Measurements from ENCODE around the gene SIRT3. TPM values are rescaled to one million over a fixed set of nuclear protein-coding genes. Genes with fewer than 3 reads are reported as not detected.

SIRT3 gene
- total RNA-seq, 4 donors from 2014 or later = 12.7 to 24.1 (median 17.3) TPM

DNA sequence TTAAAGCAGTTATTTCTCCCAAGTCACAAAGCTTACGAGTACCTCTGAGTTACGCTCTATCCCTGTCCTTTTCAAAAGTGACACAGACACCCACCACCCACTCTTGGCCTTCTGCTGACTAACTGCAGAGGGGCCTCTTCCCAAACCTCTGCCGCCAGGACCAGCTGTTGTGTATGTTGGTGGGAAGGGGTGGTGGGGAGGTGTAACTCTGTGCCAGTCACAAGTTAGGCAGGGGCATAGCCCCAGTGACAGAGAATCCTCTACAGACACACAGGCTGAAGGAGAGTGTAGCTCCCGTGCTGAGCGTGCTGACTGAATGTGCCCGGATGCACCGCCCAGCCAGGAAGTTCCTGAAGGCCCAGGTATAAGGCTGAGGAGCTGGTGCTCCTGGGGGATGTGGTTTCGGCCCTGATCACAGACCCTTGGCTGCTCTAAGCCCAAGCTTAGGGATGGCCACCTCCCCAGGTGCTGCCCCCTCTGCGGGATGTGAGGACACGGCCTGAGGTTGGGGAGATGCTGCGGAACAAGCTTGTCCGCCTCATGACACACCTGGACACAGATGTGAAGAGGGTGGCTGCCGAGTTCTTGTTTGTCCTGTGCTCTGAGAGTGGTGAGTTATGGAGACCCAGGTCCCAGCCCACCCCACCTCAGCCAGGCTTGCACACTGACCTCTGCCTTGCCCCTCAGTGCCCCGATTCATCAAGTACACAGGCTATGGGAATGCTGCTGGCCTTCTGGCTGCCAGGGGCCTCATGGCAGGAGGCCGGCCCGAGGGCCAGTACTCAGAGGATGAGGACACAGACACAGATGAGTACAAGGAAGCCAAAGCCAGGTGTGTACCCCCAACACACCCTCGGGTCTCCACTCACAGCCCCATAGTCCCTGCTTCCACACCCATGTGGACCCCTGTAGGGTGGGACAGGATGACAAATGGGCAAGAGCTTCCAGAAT lies 23.7 kb downstream of the SIRT3 start:
- 90 to 96% methylated on average over 4 of the region's 17 CpGs for WGBS, 2 donors (ENCODE audit: low coverage in 1 of 2)
- H3K4me1 ChIP-seq = peaks cover 3 to 29% (median 18%) of the 10 kb centered on the region in 3 donors
- H3K27ac ChIP-seq = peak overlapping the region in 1 of 4 donors; percentile 97
- no peaks in the 10 kb centered on the region for H3K27me3 ChIP-seq
- no peak for ATAC-seq
- no peaks in the 10 kb centered on the region for H3K9me3 ChIP-seq
- no peak overlapping the region for H3K4me3 ChIP-seq
- peaks cover 0 to 75% of the 10 kb centered on the region in 2 donors for H3K36me3 ChIP-seq
- no peak for TF ChIP-seq POLR2A (IDR thresholded peaks at IDR 0.05)
- TF ChIP-seq EP300 (IDR thresholded peaks at IDR 0.05) = no peak
- no peak for TF ChIP-seq POLR2AphosphoS5 (IDR thresholded peaks at IDR 0.05)
- TF ChIP-seq, protein P1, sequence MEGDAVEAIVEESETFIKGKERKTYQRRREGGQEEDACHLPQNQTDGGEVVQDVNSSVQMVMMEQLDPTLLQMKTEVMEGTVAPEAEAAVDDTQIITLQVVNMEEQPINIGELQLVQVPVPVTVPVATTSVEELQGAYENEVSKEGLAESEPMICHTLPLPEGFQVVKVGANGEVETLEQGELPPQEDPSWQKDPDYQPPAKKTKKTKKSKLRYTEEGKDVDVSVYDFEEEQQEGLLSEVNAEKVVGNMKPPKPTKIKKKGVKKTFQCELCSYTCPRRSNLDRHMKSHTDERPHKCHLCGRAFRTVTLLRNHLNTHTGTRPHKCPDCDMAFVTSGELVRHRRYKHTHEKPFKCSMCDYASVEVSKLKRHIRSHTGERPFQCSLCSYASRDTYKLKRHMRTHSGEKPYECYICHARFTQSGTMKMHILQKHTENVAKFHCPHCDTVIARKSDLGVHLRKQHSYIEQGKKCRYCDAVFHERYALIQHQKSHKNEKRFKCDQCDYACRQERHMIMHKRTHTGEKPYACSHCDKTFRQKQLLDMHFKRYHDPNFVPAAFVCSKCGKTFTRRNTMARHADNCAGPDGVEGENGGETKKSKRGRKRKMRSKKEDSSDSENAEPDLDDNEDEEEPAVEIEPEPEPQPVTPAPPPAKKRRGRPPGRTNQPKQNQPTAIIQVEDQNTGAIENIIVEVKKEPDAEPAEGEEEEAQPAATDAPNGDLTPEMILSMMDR (IDR thresholded peaks at IDR 0.05) = no peak

DNA sequence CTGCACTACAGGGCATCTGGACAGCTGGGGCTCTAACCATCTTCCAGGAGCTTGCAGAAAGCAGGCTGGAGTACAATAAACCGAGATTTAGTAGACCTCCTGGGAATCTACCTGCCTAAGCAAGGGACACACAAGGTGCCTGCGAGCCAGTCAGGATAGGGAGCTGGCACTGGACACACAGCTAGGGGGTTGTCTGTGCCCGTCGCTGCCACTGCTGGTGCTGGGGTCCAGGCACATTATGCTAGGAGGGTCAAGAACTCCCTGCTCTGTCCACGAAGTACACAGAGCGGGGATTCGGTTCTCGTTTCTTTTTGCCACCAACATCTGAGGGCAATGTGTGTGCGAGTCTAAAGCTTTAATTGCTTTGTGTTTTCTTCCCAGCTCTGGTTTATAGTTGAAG lies 24.4 kb downstream of the SIRT3 start:
- H3K36me3 ChIP-seq = peaks cover 0 to 73% of the 10 kb centered on the region in 2 donors
- no peak for TF ChIP-seq POLR2A (IDR thresholded peaks at IDR 0.05)
- no peak for TF ChIP-seq EP300 (IDR thresholded peaks at IDR 0.05)
- TF ChIP-seq POLR2AphosphoS5 (IDR thresholded peaks at IDR 0.05) = no peak
- TF ChIP-seq, protein P1 (IDR thresholded peaks at IDR 0.05) = no peak
- no peak for ATAC-seq
- H3K27ac ChIP-seq = peak overlapping the region in 1 of 4 donors; percentile 97
- peaks cover 3 to 29% (median 18%) of the 10 kb centered on the region in 3 donors for H3K4me1 ChIP-seq
- H3K4me3 ChIP-seq = no peak overlapping the region
- no peaks in the 10 kb centered on the region for H3K9me3 ChIP-seq
- no peaks in the 10 kb centered on the region for H3K27me3 ChIP-seq
- WGBS, 2 donors (ENCODE audit: low coverage in 1 of 2) = 85% methylated on average over 9 of the region's 9 CpGs; no CpG with 5 or more reads in 1 of the 2 donors

DNA sequence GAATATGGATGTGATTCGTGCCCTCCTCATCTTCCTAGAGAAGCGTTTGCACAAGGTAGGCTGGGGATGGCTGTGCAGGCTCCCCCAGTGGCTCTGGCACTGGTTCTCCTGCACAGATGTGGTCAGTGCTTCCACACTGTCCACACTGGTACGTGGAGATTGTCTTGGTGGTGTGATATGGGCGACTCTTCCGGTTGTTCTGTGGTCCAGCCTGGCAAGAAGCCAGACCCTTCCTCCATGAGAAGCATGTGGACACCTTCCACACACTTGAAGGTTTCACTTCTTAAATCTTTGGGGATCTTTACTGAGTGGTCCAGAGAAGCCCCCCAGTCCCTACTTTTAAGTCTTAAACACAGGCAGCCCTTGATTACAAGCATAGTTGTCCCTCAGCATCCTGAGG lies 24.8 kb downstream of the SIRT3 start:
- TF ChIP-seq, protein P1 (IDR thresholded peaks at IDR 0.05) = no peak
- TF ChIP-seq EP300 (IDR thresholded peaks at IDR 0.05) (no peak), POLR2AphosphoS5 (IDR thresholded peaks at IDR 0.05) (no peak), POLR2A (IDR thresholded peaks at IDR 0.05) (no peak)
- peaks cover 0 to 69% of the 10 kb centered on the region in 2 donors for H3K36me3 ChIP-seq
- H3K4me1 ChIP-seq = peaks cover 3 to 32% (median 21%) of the 10 kb centered on the region in 3 donors
- no peaks in the 10 kb centered on the region for H3K27me3 ChIP-seq
- 53 to 83% methylated on average over 2 to 3 of the region's 5 CpGs for WGBS, 2 donors (ENCODE audit: low coverage in 1 of 2)
- no peaks in the 10 kb centered on the region for H3K9me3 ChIP-seq
- ATAC-seq = no peak
- H3K4me3 ChIP-seq = no peak overlapping the region
- H3K27ac ChIP-seq = peak overlapping the region in 2 of 4 donors; percentile 97 to 100

DNA sequence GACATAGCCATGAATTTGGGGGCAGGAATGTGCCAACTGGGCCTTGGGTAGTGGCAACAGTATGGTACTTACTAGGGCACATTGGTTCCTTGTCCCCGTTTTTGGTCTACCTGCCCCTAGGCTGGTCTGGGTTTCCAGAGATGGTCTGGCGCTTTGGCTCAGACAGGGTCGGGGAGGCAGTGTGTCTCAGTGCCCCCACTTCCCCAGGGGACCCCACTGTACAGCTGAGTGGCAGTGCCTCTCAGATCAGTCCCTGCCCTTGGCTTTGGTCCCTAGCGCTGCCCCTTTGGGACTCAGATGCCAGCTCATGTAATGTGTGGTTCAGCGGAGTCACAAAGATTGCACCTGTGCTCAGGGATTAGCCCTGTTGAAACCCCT lies 25.4 kb downstream of the SIRT3 start:
- H3K9me3 ChIP-seq = no peaks in the 10 kb centered on the region
- no peak for ATAC-seq
- no peak overlapping the region for H3K4me3 ChIP-seq
- WGBS, 2 donors (ENCODE audit: low coverage in 1 of 2) = no CpG with 5 or more reads among the region's 5 CpGs
- TF ChIP-seq POLR2AphosphoS5 (IDR thresholded peaks at IDR 0.05) (no peak), EP300 (IDR thresholded peaks at IDR 0.05) (no peak), POLR2A (IDR thresholded peaks at IDR 0.05) (no peak)
- TF ChIP-seq, protein P1 (IDR thresholded peaks at IDR 0.05) = no peak
- H3K27me3 ChIP-seq = no peaks in the 10 kb centered on the region
- peaks cover 0 to 65% of the 10 kb centered on the region in 2 donors for H3K36me3 ChIP-seq
- peaks cover 3 to 37% (median 26%) of the 10 kb centered on the region in 3 donors for H3K4me1 ChIP-seq
- peak overlapping the region in 3 of 4 donors; percentile 95 to 100 (median 97) for H3K27ac ChIP-seq
